ENCODE results near the gene MGAT5B.

DNA sequence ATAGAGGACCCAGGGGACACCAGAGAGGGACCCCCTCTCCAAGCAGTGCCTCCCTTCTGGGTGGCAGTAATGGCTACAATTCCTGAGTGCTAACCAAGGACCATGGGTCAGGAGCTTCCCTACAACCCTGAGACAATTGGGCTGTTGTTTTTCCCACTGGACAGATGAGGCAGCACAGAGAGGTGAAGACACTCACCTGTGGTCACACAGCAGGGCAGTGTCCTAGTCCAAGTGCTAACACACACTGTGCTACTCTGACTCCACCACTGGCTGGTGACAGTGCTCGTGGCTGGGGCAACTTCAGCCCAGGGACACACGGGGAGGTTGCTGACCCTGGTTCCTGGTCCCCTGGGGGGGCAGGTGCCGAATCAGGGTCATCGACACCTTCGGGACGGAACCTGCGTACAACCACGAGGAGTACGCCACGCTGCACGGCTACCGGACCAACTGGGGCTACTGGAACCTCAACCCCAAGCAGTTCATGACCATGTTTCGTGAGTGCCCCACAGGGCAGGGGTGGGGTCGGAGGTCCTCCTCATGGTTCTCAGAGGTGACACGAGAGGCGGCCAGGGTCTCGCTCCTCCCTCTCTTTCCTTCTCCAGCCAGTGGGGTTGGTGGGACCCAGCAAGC lies 58.1 kb downstream of the MGAT5B start:
- TF ChIP-seq POLR2AphosphoS5 (IDR thresholded peaks at IDR 0.05) (no peak), POLR2A (IDR thresholded peaks at IDR 0.05) (no peak), EP300 (IDR thresholded peaks at IDR 0.05) (no peak)
- TF ChIP-seq, protein P1, sequence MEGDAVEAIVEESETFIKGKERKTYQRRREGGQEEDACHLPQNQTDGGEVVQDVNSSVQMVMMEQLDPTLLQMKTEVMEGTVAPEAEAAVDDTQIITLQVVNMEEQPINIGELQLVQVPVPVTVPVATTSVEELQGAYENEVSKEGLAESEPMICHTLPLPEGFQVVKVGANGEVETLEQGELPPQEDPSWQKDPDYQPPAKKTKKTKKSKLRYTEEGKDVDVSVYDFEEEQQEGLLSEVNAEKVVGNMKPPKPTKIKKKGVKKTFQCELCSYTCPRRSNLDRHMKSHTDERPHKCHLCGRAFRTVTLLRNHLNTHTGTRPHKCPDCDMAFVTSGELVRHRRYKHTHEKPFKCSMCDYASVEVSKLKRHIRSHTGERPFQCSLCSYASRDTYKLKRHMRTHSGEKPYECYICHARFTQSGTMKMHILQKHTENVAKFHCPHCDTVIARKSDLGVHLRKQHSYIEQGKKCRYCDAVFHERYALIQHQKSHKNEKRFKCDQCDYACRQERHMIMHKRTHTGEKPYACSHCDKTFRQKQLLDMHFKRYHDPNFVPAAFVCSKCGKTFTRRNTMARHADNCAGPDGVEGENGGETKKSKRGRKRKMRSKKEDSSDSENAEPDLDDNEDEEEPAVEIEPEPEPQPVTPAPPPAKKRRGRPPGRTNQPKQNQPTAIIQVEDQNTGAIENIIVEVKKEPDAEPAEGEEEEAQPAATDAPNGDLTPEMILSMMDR (IDR thresholded peaks at IDR 0.05), result no peak

Data from sigmoid colon (tissue), 4 donors.